ENCODE data around the gene TMEM253.

DNA sequence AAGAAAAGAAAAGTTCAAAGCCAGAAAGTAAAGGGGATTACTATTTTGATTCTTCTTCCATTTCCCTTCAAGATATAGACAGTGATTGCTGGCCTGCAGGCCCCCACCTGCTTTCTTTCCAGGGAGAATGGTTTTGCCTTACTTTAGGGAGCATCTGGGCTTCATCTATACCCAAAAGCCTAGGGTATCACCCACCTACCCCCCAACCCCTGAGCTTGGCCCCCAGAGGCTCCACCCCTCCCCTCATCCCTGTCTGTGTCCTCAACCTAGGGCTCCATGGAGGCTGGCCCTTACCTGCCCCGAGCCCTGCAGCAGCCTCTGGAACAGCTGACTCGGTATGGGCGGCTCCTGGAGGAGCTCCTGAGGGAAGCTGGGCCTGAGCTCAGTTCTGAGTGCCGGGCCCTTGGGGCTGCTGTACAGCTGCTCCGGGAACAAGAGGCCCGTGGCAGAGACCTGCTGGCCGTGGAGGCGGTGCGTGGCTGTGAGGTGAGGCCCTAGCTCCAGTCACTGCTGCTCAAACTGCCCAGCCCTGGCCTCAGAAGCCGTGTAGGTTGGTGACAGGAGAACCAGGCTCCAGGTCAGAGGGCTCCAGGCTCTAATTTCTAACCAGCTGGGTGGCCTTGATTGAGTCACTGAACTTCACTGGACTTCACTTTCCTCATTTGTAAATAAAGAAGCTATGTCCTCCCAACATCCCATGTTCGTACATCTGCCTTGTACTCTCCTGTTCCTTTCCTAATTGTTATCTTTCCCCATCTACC, 17.1 kb upstream of the TMEM253 start:
- TF ChIP-seq, protein P1, sequence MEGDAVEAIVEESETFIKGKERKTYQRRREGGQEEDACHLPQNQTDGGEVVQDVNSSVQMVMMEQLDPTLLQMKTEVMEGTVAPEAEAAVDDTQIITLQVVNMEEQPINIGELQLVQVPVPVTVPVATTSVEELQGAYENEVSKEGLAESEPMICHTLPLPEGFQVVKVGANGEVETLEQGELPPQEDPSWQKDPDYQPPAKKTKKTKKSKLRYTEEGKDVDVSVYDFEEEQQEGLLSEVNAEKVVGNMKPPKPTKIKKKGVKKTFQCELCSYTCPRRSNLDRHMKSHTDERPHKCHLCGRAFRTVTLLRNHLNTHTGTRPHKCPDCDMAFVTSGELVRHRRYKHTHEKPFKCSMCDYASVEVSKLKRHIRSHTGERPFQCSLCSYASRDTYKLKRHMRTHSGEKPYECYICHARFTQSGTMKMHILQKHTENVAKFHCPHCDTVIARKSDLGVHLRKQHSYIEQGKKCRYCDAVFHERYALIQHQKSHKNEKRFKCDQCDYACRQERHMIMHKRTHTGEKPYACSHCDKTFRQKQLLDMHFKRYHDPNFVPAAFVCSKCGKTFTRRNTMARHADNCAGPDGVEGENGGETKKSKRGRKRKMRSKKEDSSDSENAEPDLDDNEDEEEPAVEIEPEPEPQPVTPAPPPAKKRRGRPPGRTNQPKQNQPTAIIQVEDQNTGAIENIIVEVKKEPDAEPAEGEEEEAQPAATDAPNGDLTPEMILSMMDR (IDR thresholded peaks at IDR 0.05) = no peak
- no peak for TF ChIP-seq POLR2AphosphoS5 (IDR thresholded peaks at IDR 0.05; ENCODE audit: insufficient read depth in 1 of 2, low read depth in 1 of 2)

All from vagina (tissue), 2 donors.